Psoas muscle (tissue), 8 donors: ENCODE results near the gene TCP11. TPM values are rescaled to one million over a fixed set of nuclear protein-coding genes. Genes with fewer than 3 reads are reported as not detected.

Source experiments
- ATAC-seq, 4 donors: fragments of 200-7000 bp; cut with Tn5 transposase; one replicate each; pipeline ENCODE4 v1.9.1; 2020; ENCODE audit warnings: moderate library complexity in 3 of 4, mild to moderate bottlenecking in 2 of 4
- DNase-seq, 2 donors: peaks; one replicate each; pipeline ENCODE4 v3.0.0-alpha.2; 2020
- H3K27ac ChIP-seq: fragments of 200-600 bp; one replicate; pipeline ENCODE4 v1.8.0; 2022
- H3K27me3 ChIP-seq, 3 donors: fragments of 200-600 bp in 1 of 3; one replicate each; pipeline versions ENCODE4 v1.6.1 to v1.8.0; 2013 to 2022; ENCODE audit warnings: low read length in 2 of 3, mild to moderate bottlenecking in 2 of 3, moderate library complexity in 1 of 3; ENCODE audit not compliant: insufficient read depth in 3 of 3
- H3K36me3 ChIP-seq, 2 donors: fragments of 200-600 bp in 1 of 2; one replicate each; pipeline versions ENCODE4 v1.6.1 to v1.8.0; 2013 to 2022; ENCODE audit warnings: low read depth in 1 of 2, mild to moderate bottlenecking in 1 of 2, moderate library complexity in 1 of 2; ENCODE audit not compliant: insufficient read depth in 1 of 2
- H3K4me1 ChIP-seq: fragments of 200-600 bp; one replicate; pipeline ENCODE4 v1.8.0; 2022
- H3K4me3 ChIP-seq: fragments of 200-600 bp; one replicate; pipeline ENCODE4 v1.8.0; 2022; ENCODE audit warnings: mild to moderate bottlenecking
- H3K9me3 ChIP-seq: fragments of 200-600 bp; one replicate; pipeline ENCODE4 v1.8.0; 2022
- CTCF ChIP-seq: fragments of 200-600 bp; IDR thresholded peaks from one replicate; pipeline ENCODE4 v1.8.0; 2022; ENCODE audit warnings: antibody characterized with exemption
- WGBS, 3 donors: extraction: QIAGEN DNeasy Blood & Tissue Kit; methylation state at CpG; one replicate each; pipeline versions ENCODE4 v1.1.6 to v1.1.7; 2013; 5-methylcytosine and 5-hydroxymethylcytosine counted together
- intact Hi-C, 2 donors: fragments of 100-400 bp; cut with DNase I; formaldehyde crosslinking; loops; one replicate each; pipeline versions ENCODE4 v1.11.0 to v1.14.2; 2022
- polyA plus RNA-seq, 3 donors: library from polyadenylated mRNA; stranded (reverse); fragments of 200-250 nt; gene quantifications; one replicate each; pipeline ENCODE4 v1.2.3, GENCODE V29; 2013
- total RNA-seq, 4 donors: library from RNA; stranded (reverse); fragmentation: NEBNext Ultra II Directional in 2 of 4; extraction: Animal tissue kit (Norgen Biotek cat#: 25700) in 2 of 4; gene quantifications; one replicate each; pipeline versions ENCODE4 v1.2.1 to v1.2.4, GENCODE V29; 2021 to 2023
- donor health status: healthy with polysubstance abuse.
- donor health status: DM: no; HTN: no; CAD: no; lungs with moderate emphysema.
- donor health status: Bipolar disorder and iron deficiency.
- donor health status: healthy.
- donor health status: DM: yes; HTN: yes; CAD: no.
- donor health status: DM: no; HTN: no; CAD: no.
- donor health status: DM: no; HTN: no; CAD: no.
- donor health status: DM: yes; HTN: yes; CAD: no.

Gene TCP11
- total and polyA plus RNA-seq, 7 donors, result 0.08 TPM; not detected in 6

- WGBS, 3 donors, result 76 to 79% (median 76%) methylated on average over 5 of the region's 5 CpGs
- ATAC-seq (no peak), DNase-seq (no peak)
- TF ChIP-seq CTCF, result no peak
- no peak overlapping the region for H3K27ac ChIP-seq
- intact Hi-C loops, result no loop called here
- H3K4me1 ChIP-seq, result no peaks in the 10 kb centered on the region
- peaks cover 0 to 1% (median 0%) of the 10 kb centered on the region in 3 donors for H3K27me3 ChIP-seq
- H3K9me3 ChIP-seq, result no peaks in the 10 kb centered on the region
- no peak overlapping the region for H3K4me3 ChIP-seq
- no peaks in the 10 kb centered on the region for H3K36me3 ChIP-seq
Observed at GRCh38 chr6:35166520-35166919, 25.4 kb upstream of the TCP11 start.

GRCh38 chr6:35166116-35166515 lies 25.0 kb upstream of the TCP11 start:
- no peak overlapping the region for H3K27ac ChIP-seq
- no peak for TF ChIP-seq CTCF
- no peaks in the 10 kb centered on the region for H3K4me1 ChIP-seq
- WGBS, 3 donors, result 92 to 98% (median 96%) methylated on average over 2 of the region's 2 CpGs
- peaks cover 0 to 1% (median 0%) of the 10 kb centered on the region in 3 donors for H3K27me3 ChIP-seq
- intact Hi-C loops, result no loop called here
- ATAC-seq (no peak), DNase-seq (no peak)
- H3K9me3 ChIP-seq, result no peaks in the 10 kb centered on the region
- H3K36me3 ChIP-seq, result no peaks in the 10 kb centered on the region
- H3K4me3 ChIP-seq, result no peak overlapping the region

GRCh38 chr6:35165630-35166071 lies 24.5 kb upstream of the TCP11 start:
- TF ChIP-seq CTCF, result no peak
- H3K27ac ChIP-seq, result no peak overlapping the region
- ATAC-seq, result no peak
- no peaks in the 10 kb centered on the region for H3K9me3 ChIP-seq
- H3K4me1 ChIP-seq, result no peaks in the 10 kb centered on the region
- 86 to 89% (median 88%) methylated on average over 2 of the region's 2 CpGs for WGBS, 3 donors
- intact Hi-C loops, result no loop called here
- H3K4me3 ChIP-seq, result no peak overlapping the region
- DNase-seq, result no peak
- H3K27me3 ChIP-seq, result peaks cover 0 to under 1% (median 0%) of the 10 kb centered on the region in 3 donors
- H3K36me3 ChIP-seq, result no peaks in the 10 kb centered on the region

- intact Hi-C loops, result no loop called here
- Histone ChIP-seq H3K36me3 (no peaks in the 10 kb centered on the region), H3K4me3 (no peak overlapping the region), H3K4me1 (no peaks in the 10 kb centered on the region), H3K27ac (no peak overlapping the region), H3K27me3 (no peaks in the 10 kb centered on the region), H3K9me3 (no peaks in the 10 kb centered on the region)
- ATAC-seq (no peak), DNase-seq (no peak)
- 91 to 96% (median 95%) methylated on average over 4 of the region's 4 CpGs for WGBS, 3 donors
- no peak for TF ChIP-seq CTCF
Observed at GRCh38 chr6:35164868-35165267, 23.7 kb upstream of the TCP11 start.

GRCh38 chr6:35164277-35164676 lies 23.1 kb upstream of the TCP11 start:
- intact Hi-C loops, result no loop called here
- ATAC-seq (no peak), DNase-seq (no peak)
- Histone ChIP-seq H3K4me1 (no peaks in the 10 kb centered on the region), H3K9me3 (no peaks in the 10 kb centered on the region), H3K27me3 (no peaks in the 10 kb centered on the region), H3K36me3 (no peaks in the 10 kb centered on the region), H3K27ac (no peak overlapping the region), H3K4me3 (no peak overlapping the region)
- WGBS, 3 donors, result 84 to 88% (median 86%) methylated on average over 6 of the region's 6 CpGs
- no peak for TF ChIP-seq CTCF
